Adrenal gland (tissue), 12 donors: ENCODE measurements around the gene C1QTNF8. TPM values are rescaled to one million over a fixed set of nuclear protein-coding genes. Genes with fewer than 3 reads are reported as not detected.
"Not testable (repeated sequence)": the region's sequence is repeated elsewhere in the genome, so short reads cannot be mapped to it uniquely, and the experiment has no call there.

ENCODE experiments used
- DNase-seq, 7 donors: peaks; one replicate each; pipeline ENCODE4 v3.0.0-alpha.2; 2019 to 2020
- H3K27ac ChIP-seq, 5 donors: fragments of 200-600 bp; sonication (generic) in 4 of 5; 1 replicate in 3 of 5; 2 replicates in 2 of 5; pipeline versions ENCODE4 v1.5.1 to v1.8.0; 2016 to 2020; ENCODE audit warnings: mild to moderate bottlenecking in 1 of 5
- H3K27me3 ChIP-seq: fragments of 200-600 bp; 2 replicates; pipeline ENCODE4 v1.8.0; 2021
- H3K36me3 ChIP-seq, 2 donors: fragments of 200-600 bp; replicated peaks in 1 of 2; 1 replicate in 1 of 2; 2 replicates in 1 of 2; pipeline versions ENCODE4 v1.5.1 to v1.8.0; 2018 to 2022
- H3K4me1 ChIP-seq, 2 donors: fragments of 200-600 bp; replicated peaks in 1 of 2; 1 replicate in 1 of 2; 2 replicates in 1 of 2; pipeline versions ENCODE4 v1.5.1 to v1.8.0; 2018 to 2021
- H3K4me3 ChIP-seq, 4 donors: fragments of 200-600 bp; sonication (generic) in 3 of 4; one replicate each; pipeline ENCODE4 v1.5.1; 2016 to 2018
- H3K9me3 ChIP-seq, 3 donors: fragments of 200-600 bp; sonication (generic) in 1 of 3; replicated peaks in 1 of 3; 1 replicate in 2 of 3; 2 replicates in 1 of 3; pipeline versions ENCODE4 v1.5.1 to v1.8.0; 2016 to 2021
- POLR2A ChIP-seq, 2 donors: fragments of 450-650 bp; IDR thresholded peaks; one replicate each; pipeline ENCODE4 v1.6.1; 2017; ENCODE audit warnings: antibody characterized with exemption in 2 of 2, mild to moderate bottlenecking in 2 of 2, moderate library complexity in 1 of 2
- WGBS, 4 donors: extraction: QIAGEN DNeasy Blood & Tissue Kit in 2 of 4; methylation state at CpG; one replicate each; pipeline versions ENCODE4 v1.1.5 to v1.1.7; 2013 to 2017; 5-methylcytosine and 5-hydroxymethylcytosine counted together
- intact Hi-C, 2 donors: fragments of 100-400 bp; cut with DNase I; formaldehyde crosslinking; loops; one replicate each; pipeline versions ENCODE4 v1.14.1 to v1.15.0; 2022 to 2023
- polyA plus RNA-seq, 3 donors: library from polyadenylated mRNA; stranded (reverse); fragments of 200-250 nt in 2 of 3; fragments of 350-450 nt in 1 of 3; fragmentation: Illumina TruSeq in 1 of 3; extraction: RNeasy Lipid Tissue Mini Kit (QIAGEN cat#74804) in 1 of 3; gene quantifications; one replicate each; pipeline ENCODE4 v1.2.3, GENCODE V29; 2013 to 2014
- total RNA-seq, 9 donors: library from RNA; depleted of rRNA in 4 of 9; stranded (reverse); fragments of >200 nt in 4 of 9; fragments of 120-200 nt in 1 of 9; fragmentation: NEBNext Ultra II Directional in 1 of 9; extraction: Animal tissue kit (Norgen Biotek cat#: 25700) in 1 of 9; gene quantifications; one replicate each; pipeline versions ENCODE4 v1.1.0 to v1.2.4, GENCODE V29; 2013 to 2023
- TF ChIP-seq, protein P1 (sequence below), 6 experiments: fragments of 450-650 bp in 4 of 6; fragments of 200-600 bp in 2 of 6; sonication (generic) in 1 of 6; IDR thresholded peaks; 1 replicate in 5 of 6; 2 replicates in 1 of 6; pipeline versions ENCODE4 v1.5.1 to v1.8.0; 2016 to 2021; ENCODE audit warnings: antibody characterized with exemption in 6 of 6, mild to moderate bottlenecking in 2 of 6, moderate library complexity in 1 of 6
- donor health status: healthy with polysubstance abuse.
- donor health status: Bipolar disorder and iron deficiency.
- donor health status: DM: yes; HTN: yes; CAD: no.
- donor health status: DM: no; HTN: no; CAD: no.
- donor health status: DM: no; HTN: no; CAD: no.
- donor health status: DM: yes; HTN: yes; CAD: no.

C1QTNF8 gene
- total and polyA plus RNA-seq, 12 donors, result 0.14 to 0.64 (median 0.25) TPM; not detected in 8

DNA sequence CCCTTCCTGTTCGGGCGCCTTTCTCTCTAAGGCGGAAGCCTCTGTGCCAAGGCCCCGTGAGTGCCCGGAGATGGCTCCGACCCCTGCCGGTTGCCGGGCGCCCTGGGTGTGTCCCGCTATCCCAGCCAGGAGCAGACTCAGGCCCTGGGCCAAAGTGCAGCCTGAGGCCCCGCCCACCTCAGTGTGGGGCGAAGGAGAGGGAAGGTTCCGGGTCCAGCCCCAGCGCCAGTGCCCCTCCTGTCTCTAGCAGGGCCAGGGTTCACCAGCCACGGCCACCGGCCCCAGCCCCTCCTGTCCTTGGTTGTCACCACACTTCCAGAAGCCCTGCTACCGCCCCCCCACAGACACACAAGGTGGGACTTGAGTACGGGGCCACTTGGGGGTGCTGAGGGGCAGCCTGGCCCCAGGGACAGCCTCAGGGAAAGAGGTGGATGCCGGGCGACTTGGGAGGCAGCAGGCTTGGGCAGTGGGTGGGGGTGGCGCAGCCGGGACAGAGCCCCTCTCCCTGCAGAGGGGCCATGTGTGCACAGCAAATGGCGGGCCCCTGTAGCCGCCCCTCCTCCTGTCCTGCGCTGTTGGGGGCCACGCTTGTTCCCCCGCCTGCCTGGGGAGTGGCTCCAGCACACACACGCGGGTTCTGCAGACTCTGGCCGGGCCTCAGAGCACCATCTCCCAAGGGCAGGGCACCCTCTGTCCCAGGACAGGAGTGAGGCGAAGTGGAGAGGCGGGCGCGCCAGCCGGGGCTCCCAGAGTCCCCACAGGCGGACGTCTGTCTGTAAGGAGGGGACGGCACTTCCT, 6.0 kb downstream of the C1QTNF8 start:
- Histone ChIP-seq H3K9me3 (peaks cover 0 to 4% (median 0%) of the 10 kb centered on the region in 3 donors), H3K27ac (no peak overlapping the region), H3K36me3 (no peaks in the 10 kb centered on the region), H3K4me3 (peak overlapping the region in 1 of 4 donors; percentile 12), H3K27me3 (no peaks in the 10 kb centered on the region), H3K4me1 (peaks cover 0 to 9% of the 10 kb centered on the region in 2 donors)
- intact Hi-C loops, result no loop called here
- WGBS, 4 donors, result 24 to 43% (median 29%) methylated on average over 5 to 38 of the region's 38 CpGs
- DNase-seq, result peak in 5 of 7 donors; percentile 46 to 74 (median 51)
- TF ChIP-seq, protein P1, sequence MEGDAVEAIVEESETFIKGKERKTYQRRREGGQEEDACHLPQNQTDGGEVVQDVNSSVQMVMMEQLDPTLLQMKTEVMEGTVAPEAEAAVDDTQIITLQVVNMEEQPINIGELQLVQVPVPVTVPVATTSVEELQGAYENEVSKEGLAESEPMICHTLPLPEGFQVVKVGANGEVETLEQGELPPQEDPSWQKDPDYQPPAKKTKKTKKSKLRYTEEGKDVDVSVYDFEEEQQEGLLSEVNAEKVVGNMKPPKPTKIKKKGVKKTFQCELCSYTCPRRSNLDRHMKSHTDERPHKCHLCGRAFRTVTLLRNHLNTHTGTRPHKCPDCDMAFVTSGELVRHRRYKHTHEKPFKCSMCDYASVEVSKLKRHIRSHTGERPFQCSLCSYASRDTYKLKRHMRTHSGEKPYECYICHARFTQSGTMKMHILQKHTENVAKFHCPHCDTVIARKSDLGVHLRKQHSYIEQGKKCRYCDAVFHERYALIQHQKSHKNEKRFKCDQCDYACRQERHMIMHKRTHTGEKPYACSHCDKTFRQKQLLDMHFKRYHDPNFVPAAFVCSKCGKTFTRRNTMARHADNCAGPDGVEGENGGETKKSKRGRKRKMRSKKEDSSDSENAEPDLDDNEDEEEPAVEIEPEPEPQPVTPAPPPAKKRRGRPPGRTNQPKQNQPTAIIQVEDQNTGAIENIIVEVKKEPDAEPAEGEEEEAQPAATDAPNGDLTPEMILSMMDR (IDR thresholded peaks at IDR 0.05), result no peak
- no peak for TF ChIP-seq POLR2A (IDR thresholded peaks at IDR 0.05)

- Histone ChIP-seq H3K9me3 (peaks cover 0 to 8% (median 0%) of the 10 kb centered on the region in 3 donors), H3K4me1 (peaks cover 0 to 9% of the 10 kb centered on the region in 2 donors), H3K36me3 (no peaks in the 10 kb centered on the region), H3K27ac (no peak overlapping the region), H3K27me3 (no peaks in the 10 kb centered on the region), H3K4me3 (no peak overlapping the region)
- peak in 1 of 7 donors; percentile 72 for DNase-seq
- WGBS, 4 donors, result 61 to 62% methylated on average over 17 of the region's 17 CpGs; no CpG with 5 or more reads in 2 of the 4 donors
- intact Hi-C loops, result no loop called here
- TF ChIP-seq, protein P1 (IDR thresholded peaks at IDR 0.05), result no peak
- TF ChIP-seq POLR2A (IDR thresholded peaks at IDR 0.05), result no peak
Observed at GRCh38 chr16:1089439-1089821, 6.6 kb downstream of the C1QTNF8 start.

DNA sequence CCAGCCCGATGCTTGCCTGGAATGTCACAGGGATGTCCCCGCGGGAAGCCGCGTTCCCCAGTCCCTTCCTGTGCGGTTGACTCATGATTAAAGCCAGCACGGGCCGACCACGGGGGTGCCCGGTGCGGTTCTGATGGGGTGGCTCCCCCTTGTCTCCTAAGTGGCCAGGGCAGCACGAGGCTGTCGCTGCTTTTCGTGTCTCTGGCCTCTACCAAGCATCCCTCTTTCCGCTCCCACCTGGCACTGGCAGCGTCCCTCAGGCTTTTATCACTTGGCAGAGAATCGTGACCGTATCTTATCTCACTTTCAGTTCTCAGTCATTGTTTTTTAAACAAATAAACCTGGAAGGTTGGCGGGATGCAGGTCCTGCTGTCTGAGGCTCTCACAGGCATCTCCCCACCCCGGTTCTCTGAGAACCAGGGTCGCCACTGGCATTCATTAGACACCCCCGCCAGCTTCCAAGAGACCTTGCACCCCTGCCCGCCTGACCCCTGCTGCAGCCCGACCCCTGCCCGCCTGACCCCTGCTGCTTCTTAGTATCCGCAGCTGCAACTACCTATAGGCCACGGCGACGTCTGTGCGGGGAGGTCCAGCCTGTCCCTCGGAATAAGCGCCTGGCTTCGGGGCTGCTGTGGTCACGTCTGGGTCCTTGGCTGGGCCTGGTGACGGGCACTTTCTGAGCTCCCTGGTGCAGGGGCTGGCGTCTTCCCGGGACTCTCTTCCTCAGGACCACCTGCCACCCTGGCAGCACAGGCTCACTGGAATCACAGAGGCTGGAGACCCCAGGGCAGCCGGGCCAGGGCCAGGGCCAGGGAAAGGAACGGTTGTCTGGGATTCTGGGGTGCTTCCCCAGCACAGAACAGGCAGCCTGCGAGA, 7.5 kb downstream of the C1QTNF8 start:
- DNase-seq, result no peak
- 67 to 74% (median 71%) methylated on average over 23 to 40 of the region's 40 CpGs for WGBS, 4 donors
- Histone ChIP-seq H3K4me3 (no peak overlapping the region), H3K27ac (no peak overlapping the region), H3K9me3 (peaks cover 0 to 8% (median 0%) of the 10 kb centered on the region in 3 donors), H3K27me3 (no peaks in the 10 kb centered on the region), H3K36me3 (no peaks in the 10 kb centered on the region), H3K4me1 (peaks cover 0 to 9% of the 10 kb centered on the region in 2 donors)
- TF ChIP-seq POLR2A (IDR thresholded peaks at IDR 0.05), result no peak
- TF ChIP-seq, protein P1 (IDR thresholded peaks at IDR 0.05), result no peak
- intact Hi-C loops, result no loop called here

GRCh38 chr16:1086443-1086842, 9.6 kb downstream of the C1QTNF8 start:
- H3K4me3 ChIP-seq, intact Hi-C loops, H3K4me1 ChIP-seq, DNase-seq, H3K27ac ChIP-seq, H3K9me3 ChIP-seq, H3K36me3 ChIP-seq, H3K27me3 ChIP-seq: not testable (repeated sequence)
- 76 to 91% (median 84%) methylated on average over 7 to 10 of the region's 10 CpGs for WGBS, 4 donors
